Measurements from ENCODE around the gene OGDHL.
"Not testable (repeated sequence)": the region's sequence is repeated elsewhere in the genome, so short reads cannot be mapped to it uniquely, and the experiment has no call there.

OGDHL gene

GRCh38 chr10:49738616-49739360 is 23.3 kb downstream of the OGDHL start:
- DNase-seq = peak; percentile 55

- peak; percentile 60 for DNase-seq
Observed at GRCh38 chr10:49737474-49738201, 24.5 kb downstream of the OGDHL start.

- peak; percentile 34 for DNase-seq
Observed at GRCh38 chr10:49736564-49737113, 25.5 kb downstream of the OGDHL start.

- DNase-seq = no peak
Observed at GRCh38 chr10:49735848-49736563, 26.1 kb downstream of the OGDHL start.

- no peak for DNase-seq
Observed at GRCh38 chr10:49735161-49735560, 27.0 kb downstream of the OGDHL start.

GRCh38 chr10:49734676-49735075 is 27.4 kb downstream of the OGDHL start:
- DNase-seq = no peak

- no peak for DNase-seq
Observed at GRCh38 chr10:49733866-49734265, 28.3 kb downstream of the OGDHL start.

GRCh38 chr10:49726593-49726992 is 35.5 kb downstream of the OGDHL start:
- DNase-seq = no peak

- not testable (repeated sequence) for DNase-seq
Observed at GRCh38 chr10:49715157-49715556, 47.0 kb downstream of the OGDHL start.

- DNase-seq = no peak
Observed at GRCh38 chr10:49713266-49713665, 48.9 kb downstream of the OGDHL start.

GRCh38 chr10:49711481-49711880 is 50.6 kb downstream of the OGDHL start:
- no peak for DNase-seq

- no peak for DNase-seq
Observed at GRCh38 chr10:49710966-49711365, 51.2 kb downstream of the OGDHL start.

- DNase-seq = no peak
Observed at GRCh38 chr10:49709934-49710333, 52.2 kb downstream of the OGDHL start.

- DNase-seq = no peak
Observed at GRCh38 chr10:49707585-49707984, 54.5 kb downstream of the OGDHL start.

GRCh38 chr10:49700997-49701396 is 61.1 kb downstream of the OGDHL start:
- no peak for DNase-seq

GRCh38 chr10:49700211-49700610 is 61.9 kb downstream of the OGDHL start:
- no peak for DNase-seq

GRCh38 chr10:49698679-49699078 is 63.4 kb downstream of the OGDHL start:
- no peak for DNase-seq

GRCh38 chr10:49696311-49696710 is 65.8 kb downstream of the OGDHL start:
- no peak for DNase-seq

GRCh38 chr10:49694466-49694865 is 67.7 kb downstream of the OGDHL start:
- no peak for DNase-seq

- no peak for DNase-seq
Observed at GRCh38 chr10:49691588-49691987, 70.5 kb downstream of the OGDHL start.

GRCh38 chr10:49690698-49691356 is 71.3 kb downstream of the OGDHL start:
- DNase-seq = no peak

GRCh38 chr10:49689882-49690510 is 72.1 kb downstream of the OGDHL start:
- no peak for DNase-seq

Data from activated effector memory CD4-positive, alpha-beta T cell treated with anti-CD3 and anti-CD28 coated beads, Interleukin-2, amount 50 U/mL, for 16 hours (primary cell).